ENCODE data around the gene SFRP2.

DNA sequence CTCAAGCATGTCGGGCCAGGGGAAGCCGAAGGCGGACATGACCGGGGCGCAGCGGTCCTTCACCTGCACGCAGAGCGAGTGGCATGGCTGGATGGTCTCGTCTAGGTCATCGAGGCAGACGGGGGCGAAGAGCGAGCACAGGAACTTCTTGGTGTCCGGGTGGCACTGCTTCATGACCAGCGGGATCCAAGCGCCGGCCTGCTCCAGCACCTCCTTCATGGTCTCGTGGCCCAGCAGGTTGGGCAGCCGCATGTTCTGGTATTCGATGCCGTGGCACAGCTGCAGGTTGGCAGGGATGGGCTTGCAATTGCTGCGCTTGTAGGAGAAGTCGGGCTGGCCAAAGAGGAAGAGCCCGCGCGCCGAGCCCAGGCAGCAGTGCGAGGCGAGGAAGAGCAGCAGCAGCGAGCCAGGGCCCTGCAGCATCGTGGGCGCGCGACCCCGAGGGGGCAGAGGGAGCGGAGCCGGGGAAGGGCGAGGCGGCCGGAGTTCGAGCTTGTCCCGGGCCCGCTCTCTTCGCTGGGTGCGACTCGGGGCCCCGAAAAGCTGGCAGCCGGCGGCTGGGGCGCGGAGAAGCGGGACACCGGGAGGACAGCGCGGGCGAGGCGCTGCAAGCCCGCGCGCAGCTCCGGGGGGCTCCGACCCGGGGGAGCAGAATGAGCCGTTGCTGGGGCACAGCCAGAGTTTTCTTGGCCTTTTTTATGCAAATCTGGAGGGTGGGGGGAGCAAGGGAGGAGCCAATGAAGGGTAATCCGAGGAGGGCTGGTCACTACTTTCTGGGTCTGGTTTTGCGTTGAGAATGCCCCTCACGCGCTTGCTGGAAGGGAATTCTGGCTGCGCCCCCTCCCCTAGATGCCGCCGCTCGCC, at the start of gene SFRP2:
- TF ChIP-seq POLR2A (IDR thresholded peaks at IDR 0.05) (no peak), CTCF (IDR thresholded peaks at IDR 0.05) (no peak), POLR2AphosphoS5 (IDR thresholded peaks at IDR 0.05) (peak in 1 of 3 donors; percentile 12)

Data from breast epithelium (tissue), 3 donors.